ENCODE data around the gene KCNMA1. TPM values are rescaled to one million over a fixed set of nuclear protein-coding genes. Genes with fewer than 3 reads are reported as not detected.

The KCNMA1 gene
- total RNA-seq, 1 experiment from 2014 or later, result 20.7 TPM

DNA sequence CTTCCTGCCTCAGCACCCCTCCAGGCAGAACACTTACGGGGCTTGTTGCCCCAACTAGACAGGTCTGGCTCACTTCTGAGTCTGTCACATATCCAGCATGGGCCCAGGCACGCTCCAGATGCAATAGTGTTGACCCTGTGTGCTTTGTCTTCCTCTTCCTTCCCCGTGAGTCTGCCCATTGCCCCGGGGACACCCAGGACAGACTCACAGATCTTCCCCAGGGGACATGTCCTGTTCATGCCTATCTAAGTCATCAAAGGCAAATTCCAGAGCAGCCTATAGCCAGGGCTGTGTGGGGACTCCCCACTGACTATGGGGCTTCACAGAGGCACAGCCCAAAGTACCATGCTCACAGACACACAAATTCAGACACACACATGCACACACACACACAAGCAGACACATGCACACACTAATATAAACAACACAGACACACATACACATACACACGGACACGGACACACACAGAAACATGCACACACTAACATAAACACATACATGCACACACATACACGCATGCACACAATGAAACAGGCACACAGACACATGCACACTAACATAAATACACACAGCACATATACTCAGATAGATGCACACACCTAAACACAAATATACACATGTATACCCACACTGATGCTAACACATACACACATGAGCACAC is 175.8 kb downstream of the KCNMA1 start:
- TF ChIP-seq, protein P1, sequence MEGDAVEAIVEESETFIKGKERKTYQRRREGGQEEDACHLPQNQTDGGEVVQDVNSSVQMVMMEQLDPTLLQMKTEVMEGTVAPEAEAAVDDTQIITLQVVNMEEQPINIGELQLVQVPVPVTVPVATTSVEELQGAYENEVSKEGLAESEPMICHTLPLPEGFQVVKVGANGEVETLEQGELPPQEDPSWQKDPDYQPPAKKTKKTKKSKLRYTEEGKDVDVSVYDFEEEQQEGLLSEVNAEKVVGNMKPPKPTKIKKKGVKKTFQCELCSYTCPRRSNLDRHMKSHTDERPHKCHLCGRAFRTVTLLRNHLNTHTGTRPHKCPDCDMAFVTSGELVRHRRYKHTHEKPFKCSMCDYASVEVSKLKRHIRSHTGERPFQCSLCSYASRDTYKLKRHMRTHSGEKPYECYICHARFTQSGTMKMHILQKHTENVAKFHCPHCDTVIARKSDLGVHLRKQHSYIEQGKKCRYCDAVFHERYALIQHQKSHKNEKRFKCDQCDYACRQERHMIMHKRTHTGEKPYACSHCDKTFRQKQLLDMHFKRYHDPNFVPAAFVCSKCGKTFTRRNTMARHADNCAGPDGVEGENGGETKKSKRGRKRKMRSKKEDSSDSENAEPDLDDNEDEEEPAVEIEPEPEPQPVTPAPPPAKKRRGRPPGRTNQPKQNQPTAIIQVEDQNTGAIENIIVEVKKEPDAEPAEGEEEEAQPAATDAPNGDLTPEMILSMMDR (IDR thresholded peaks at IDR 0.05; ENCODE audit: insufficient read depth in 1 of 2, low read depth in 1 of 2, low read length in 1 of 2, severe bottlenecking in 1 of 2, unreplicated experiment in 1 of 2), result no peak
- no peaks in the 10 kb centered on the region for H3K27me3 Mint-ChIP-seq (ENCODE audit: insufficient read depth, unreplicated experiment)
- DNase-seq, result no peak
- H3K27me3 ChIP-seq (replicated peaks; ENCODE audit: control insufficient read depth, insufficient read depth, low read length), result no peaks in the 10 kb centered on the region
- intact Hi-C loops (cut with micrococcal nuclease; ENCODE audit: unreplicated experiment), result no loop called here
- peaks cover 31% of the 10 kb centered on the region for H3K4me1 Mint-ChIP-seq (ENCODE audit: low read depth, unreplicated experiment)
- H3K27ac Mint-ChIP-seq (ENCODE audit: unreplicated experiment), result no peak overlapping the region
- no peaks in the 10 kb centered on the region for H3K9me3 ChIP-seq
- H3K36me3 ChIP-seq (ENCODE audit: control insufficient read depth, insufficient read depth, low read length), result no peaks in the 10 kb centered on the region
- peaks cover 6% of the 10 kb centered on the region for H3K4me1 ChIP-seq
- no peaks in the 10 kb centered on the region for H3K36me3 Mint-ChIP-seq (ENCODE audit: insufficient read depth, unreplicated experiment)
- POLR2A ChIA-PET, result no interaction called here
- no TSS peak for BruUV-seq (replicated peaks)
- CTCF ChIA-PET, result no interaction called here
- H3K4me3 ChIP-seq (ENCODE audit: low read depth, low read length), result no peak overlapping the region
- H3K9me3 Mint-ChIP-seq (ENCODE audit: unreplicated experiment), result no peaks in the 10 kb centered on the region
- H3K4me3 Mint-ChIP-seq (ENCODE audit: unreplicated experiment), result no peak overlapping the region

DNA sequence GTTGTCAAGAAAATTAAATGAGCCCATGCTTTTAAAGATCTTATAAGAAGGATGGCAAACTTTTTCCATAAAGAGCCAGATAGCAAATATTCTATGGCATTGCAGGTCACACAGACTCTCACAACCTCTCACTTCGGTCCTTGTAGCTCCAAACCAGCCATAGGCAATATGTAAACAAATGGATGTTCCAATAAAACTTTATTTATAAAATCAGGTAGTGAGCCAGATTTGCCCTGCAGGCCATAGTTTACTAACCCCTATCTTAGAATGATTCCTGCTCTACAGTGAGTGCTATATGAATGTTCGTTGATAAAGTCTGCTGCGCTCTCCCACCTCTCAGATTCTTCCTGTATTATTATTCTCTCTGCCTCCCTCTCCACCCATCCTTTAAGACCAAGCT is 177.7 kb downstream of the KCNMA1 start:
- Mint-ChIP-seq H3K27me3 (ENCODE audit: insufficient read depth, unreplicated experiment) (no peaks in the 10 kb centered on the region), H3K9me3 (ENCODE audit: unreplicated experiment) (no peaks in the 10 kb centered on the region), H3K36me3 (ENCODE audit: insufficient read depth, unreplicated experiment) (no peaks in the 10 kb centered on the region), H3K4me3 (ENCODE audit: unreplicated experiment) (no peak overlapping the region), H3K4me1 (ENCODE audit: low read depth, unreplicated experiment) (peaks cover 38% of the 10 kb centered on the region), H3K27ac (ENCODE audit: unreplicated experiment) (no peak overlapping the region)
- TF ChIP-seq, protein P1 (IDR thresholded peaks at IDR 0.05; ENCODE audit: insufficient read depth in 1 of 2, low read depth in 1 of 2, low read length in 1 of 2, severe bottlenecking in 1 of 2, unreplicated experiment in 1 of 2), result no peak
- no peaks in the 10 kb centered on the region for H3K9me3 ChIP-seq
- H3K27me3 ChIP-seq (replicated peaks; ENCODE audit: control insufficient read depth, insufficient read depth, low read length), result no peaks in the 10 kb centered on the region
- DNase-seq, result no peak
- BruUV-seq (replicated peaks), result no TSS peak
- POLR2A ChIA-PET, result no interaction called here
- no peaks in the 10 kb centered on the region for H3K36me3 ChIP-seq (ENCODE audit: control insufficient read depth, insufficient read depth, low read length)
- intact Hi-C loops (cut with micrococcal nuclease; ENCODE audit: unreplicated experiment), result no loop called here
- no peak overlapping the region for H3K4me3 ChIP-seq (ENCODE audit: low read depth, low read length)
- CTCF ChIA-PET, result no interaction called here
- peaks cover 6% of the 10 kb centered on the region for H3K4me1 ChIP-seq

DNA sequence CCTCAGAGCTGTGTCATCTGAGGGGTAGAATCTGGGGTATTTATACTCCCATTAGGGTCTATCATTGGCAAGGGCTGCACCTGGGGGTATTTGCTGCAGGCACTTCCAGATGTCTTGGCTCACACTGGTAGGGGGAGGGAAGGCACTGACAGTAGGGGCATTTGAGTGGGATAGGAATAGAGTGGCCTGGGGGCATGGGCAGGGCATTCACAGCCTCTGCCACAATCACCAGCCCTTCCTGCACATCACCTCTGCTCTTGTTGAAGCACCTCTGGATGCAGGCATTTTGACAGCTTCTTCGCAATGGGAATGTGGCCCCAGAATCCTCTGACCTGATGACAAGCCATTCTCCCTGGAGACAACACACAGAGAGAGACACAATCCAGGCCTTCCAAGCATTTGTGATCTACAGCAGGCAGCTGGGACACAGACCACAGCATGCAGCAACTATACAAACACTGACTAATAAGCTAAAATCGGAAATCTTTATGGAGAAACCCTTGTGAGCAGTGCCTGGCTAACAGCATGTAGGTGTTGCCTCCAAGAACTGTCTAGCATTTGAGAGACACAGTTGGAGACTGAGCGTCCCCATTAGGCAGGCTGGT is 178.5 kb downstream of the KCNMA1 start:
- no peak for DNase-seq
- H3K9me3 Mint-ChIP-seq (ENCODE audit: unreplicated experiment), result no peaks in the 10 kb centered on the region
- H3K4me1 Mint-ChIP-seq (ENCODE audit: low read depth, unreplicated experiment), result peaks cover 38% of the 10 kb centered on the region
- no peak overlapping the region for H3K4me3 Mint-ChIP-seq (ENCODE audit: unreplicated experiment)
- H3K27me3 Mint-ChIP-seq (ENCODE audit: insufficient read depth, unreplicated experiment), result no peaks in the 10 kb centered on the region
- intact Hi-C loops (cut with micrococcal nuclease; ENCODE audit: unreplicated experiment), result no loop called here
- ChIA-PET CTCF (no interaction called here), POLR2A (no interaction called here)
- H3K36me3 Mint-ChIP-seq (ENCODE audit: insufficient read depth, unreplicated experiment), result no peaks in the 10 kb centered on the region
- H3K4me1 ChIP-seq, result peaks cover 6% of the 10 kb centered on the region
- H3K4me3 ChIP-seq (ENCODE audit: low read depth, low read length), result no peak overlapping the region
- TF ChIP-seq, protein P1 (IDR thresholded peaks at IDR 0.05; ENCODE audit: insufficient read depth in 1 of 2, low read depth in 1 of 2, low read length in 1 of 2, severe bottlenecking in 1 of 2, unreplicated experiment in 1 of 2), result no peak
- no peaks in the 10 kb centered on the region for H3K9me3 ChIP-seq
- H3K27me3 ChIP-seq (replicated peaks; ENCODE audit: control insufficient read depth, insufficient read depth, low read length), result no peaks in the 10 kb centered on the region
- no TSS peak for BruUV-seq (replicated peaks)
- no peak overlapping the region for H3K27ac Mint-ChIP-seq (ENCODE audit: unreplicated experiment)
- no peaks in the 10 kb centered on the region for H3K36me3 ChIP-seq (ENCODE audit: control insufficient read depth, insufficient read depth, low read length)
